HEK293 (cell line): ENCODE data around the gene NHSL2.
"Not testable (repeated sequence)": the region's sequence is repeated elsewhere in the genome, so short reads cannot be mapped to it uniquely, and the experiment has no call there.

Source experiments
- CTCF ChIA-PET: fragments of 350-600 bp; formaldehyde crosslinking; extraction: SDS; loops from one replicate; lab custom pipeline; 2021; ENCODE audit warnings: antibody characterized with exemption; lab: Yijun Ruan, JAX
- POLR2A ChIA-PET: fragments of 300-600 bp; formaldehyde crosslinking; extraction: SDS; loops from one replicate; lab custom pipeline; 2020; ENCODE audit warnings: antibody characterized with exemption, inconsistent platforms; lab: Yijun Ruan, JAX
- H3K27ac ChIP-seq: fragments of 200-500 bp; sonication (Bioruptor generic); 2 replicates; pipeline ENCODE4 v1.5.1; 2014; ENCODE audit warnings: low read depth, low read length, control low read depth, inconsistent platforms; ENCODE audit errors: extremely low read depth
- H3K36me3 ChIP-seq, 2 experiments: fragments of 200-500 bp in 1 of 2; sonication (Bioruptor generic) in 1 of 2; 1 replicate in 1 of 2; 2 replicates in 1 of 2; pipeline ENCODE4 v1.5.1; 2014 to 2017; ENCODE audit warnings: inconsistent platforms in 2 of 2, low read length in 2 of 2; ENCODE audit not compliant: control insufficient read depth in 2 of 2, insufficient read depth in 1 of 2
- H3K4me1 ChIP-seq: fragments of 200-500 bp; sonication (Bioruptor generic); 2 replicates; pipeline ENCODE4 v1.5.1; 2014; ENCODE audit warnings: mild to moderate bottlenecking, low read length, inconsistent platforms; ENCODE audit not compliant: control insufficient read depth, insufficient read depth
- H3K4me3 ChIP-seq: 2 replicates; pipeline ENCODE4 v1.5.1; 2011; ENCODE audit warnings: low read depth, mild to moderate bottlenecking, control low read depth, low read length, moderate library complexity
- H3K9me3 ChIP-seq: fragments of 200-500 bp; sonication (Bioruptor generic); 2 replicates; pipeline ENCODE4 v1.5.1; 2014; ENCODE audit warnings: low read depth, low read length, inconsistent platforms; ENCODE audit not compliant: control insufficient read depth, insufficient read depth
- GLI2 ChIP-seq: fragments of 450-650 bp; formaldehyde crosslinking; IDR thresholded peaks from 2 replicates; pipeline ENCODE4; 2017; ENCODE audit warnings: missing biosample characterization, missing genetic modification characterization, low read depth, borderline replicate concordance
- SP2 ChIP-seq: fragments of 450-650 bp; formaldehyde crosslinking; IDR thresholded peaks from 2 replicates; pipeline ENCODE4 v1.5.1; 2016; ENCODE audit warnings: missing biosample characterization, missing genetic modification characterization
- TRIM28 ChIP-seq: IDR thresholded peaks from 2 replicates; pipeline ENCODE4 v1.6.1; 2011; ENCODE audit warnings: low read length, control low read depth, borderline replicate concordance
- ZBTB21 ChIP-seq: fragments of 450-650 bp; formaldehyde crosslinking; IDR thresholded peaks from 2 replicates; pipeline ENCODE4 v1.5.1; 2017; ENCODE audit warnings: missing biosample characterization, missing genetic modification characterization
- ZEB2 ChIP-seq: fragments of 450-650 bp; formaldehyde crosslinking; IDR thresholded peaks from 2 replicates; pipeline ENCODE4 v1.5.1; 2016; ENCODE audit warnings: missing biosample characterization, missing genetic modification characterization
- ZFP3 ChIP-seq: fragments of 450-650 bp; formaldehyde crosslinking; IDR thresholded peaks from 2 replicates; pipeline ENCODE4 v1.5.1; 2016; ENCODE audit warnings: low read depth, missing biosample characterization, missing genetic modification characterization
- ZNF121 ChIP-seq: fragments of 450-650 bp; formaldehyde crosslinking; IDR thresholded peaks from 2 replicates; pipeline ENCODE4 v1.5.1; 2016; ENCODE audit warnings: missing biosample characterization, missing genetic modification characterization
- ZNF146 ChIP-seq: fragments of 450-650 bp; formaldehyde crosslinking; IDR thresholded peaks from 2 replicates; pipeline ENCODE4 v1.5.1; 2016; ENCODE audit warnings: missing biosample characterization, missing genetic modification characterization
- ZNF324 ChIP-seq: fragments of 450-650 bp; formaldehyde crosslinking; IDR thresholded peaks from 2 replicates; pipeline ENCODE4 v1.5.1; 2016; ENCODE audit warnings: missing biosample characterization, missing genetic modification characterization
- ZNF548 ChIP-seq: fragments of 450-650 bp; formaldehyde crosslinking; IDR thresholded peaks from 2 replicates; pipeline ENCODE4 v1.5.1; 2016; ENCODE audit warnings: missing biosample characterization, missing genetic modification characterization
- ZNF600 ChIP-seq: fragments of 450-650 bp; formaldehyde crosslinking; IDR thresholded peaks from 2 replicates; pipeline ENCODE4 v1.5.1; 2016; ENCODE audit warnings: missing biosample characterization, missing genetic modification characterization
- ZNF707 ChIP-seq: fragments of 450-650 bp; formaldehyde crosslinking; IDR thresholded peaks from 2 replicates; pipeline ENCODE4 v1.5.1; 2016; ENCODE audit warnings: missing biosample characterization, missing genetic modification characterization
- ZXDB ChIP-seq: fragments of 450-650 bp; formaldehyde crosslinking; IDR thresholded peaks from 2 replicates; pipeline ENCODE4 v1.5.1; 2016; ENCODE audit warnings: missing biosample characterization, missing genetic modification characterization
- TF ChIP-seq, protein P1 (sequence below): fragments of 450-650 bp; formaldehyde crosslinking; IDR thresholded peaks from 2 replicates; pipeline ENCODE4 v1.5.1; 2016; ENCODE audit warnings: missing biosample characterization, missing genetic modification characterization
- TF ChIP-seq, protein P2 (sequence below): fragments of 450-650 bp; formaldehyde crosslinking; IDR thresholded peaks from 2 replicates; pipeline ENCODE4 v1.5.1; 2016; ENCODE audit warnings: missing biosample characterization, missing genetic modification characterization
- TF ChIP-seq, protein P3 (sequence below): fragments of 450-650 bp; formaldehyde crosslinking; IDR thresholded peaks from 2 replicates; pipeline ENCODE4 v1.5.1; 2016; ENCODE audit warnings: missing biosample characterization, missing genetic modification characterization
- TF ChIP-seq, protein P4 (sequence below): fragments of 450-650 bp; formaldehyde crosslinking; IDR thresholded peaks from 2 replicates; pipeline ENCODE4 v1.5.1; 2017; ENCODE audit warnings: missing biosample characterization, mild to moderate bottlenecking, missing genetic modification characterization, moderate library complexity

NHSL2 gene

DNA sequence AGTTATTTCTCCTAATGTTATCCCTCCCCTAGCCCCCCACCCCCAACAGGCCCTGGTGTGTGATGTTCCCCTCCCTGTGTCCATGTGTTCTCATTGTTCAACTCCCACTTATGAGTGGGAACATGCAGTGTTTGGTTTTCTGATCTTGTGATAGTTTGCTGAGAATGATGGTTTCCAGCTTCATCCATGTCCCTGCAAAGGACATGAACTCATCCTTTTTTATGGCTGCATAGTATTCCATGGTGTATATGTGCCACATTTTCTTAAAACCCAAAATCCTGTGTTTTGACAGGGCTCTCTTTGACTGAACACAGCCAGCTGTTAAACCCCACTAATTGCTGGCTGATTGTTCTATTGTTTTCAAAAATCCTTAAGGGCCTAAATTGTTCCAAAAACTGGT is 53.5 kb downstream of the NHSL2 start:
- H3K4me1 ChIP-seq, H3K36me3 ChIP-seq, H3K27ac ChIP-seq: not testable (repeated sequence)
- TF ChIP-seq ZNF146 (tag by site-specific recombination): peak; percentile 92
- TF ChIP-seq, protein P1, sequence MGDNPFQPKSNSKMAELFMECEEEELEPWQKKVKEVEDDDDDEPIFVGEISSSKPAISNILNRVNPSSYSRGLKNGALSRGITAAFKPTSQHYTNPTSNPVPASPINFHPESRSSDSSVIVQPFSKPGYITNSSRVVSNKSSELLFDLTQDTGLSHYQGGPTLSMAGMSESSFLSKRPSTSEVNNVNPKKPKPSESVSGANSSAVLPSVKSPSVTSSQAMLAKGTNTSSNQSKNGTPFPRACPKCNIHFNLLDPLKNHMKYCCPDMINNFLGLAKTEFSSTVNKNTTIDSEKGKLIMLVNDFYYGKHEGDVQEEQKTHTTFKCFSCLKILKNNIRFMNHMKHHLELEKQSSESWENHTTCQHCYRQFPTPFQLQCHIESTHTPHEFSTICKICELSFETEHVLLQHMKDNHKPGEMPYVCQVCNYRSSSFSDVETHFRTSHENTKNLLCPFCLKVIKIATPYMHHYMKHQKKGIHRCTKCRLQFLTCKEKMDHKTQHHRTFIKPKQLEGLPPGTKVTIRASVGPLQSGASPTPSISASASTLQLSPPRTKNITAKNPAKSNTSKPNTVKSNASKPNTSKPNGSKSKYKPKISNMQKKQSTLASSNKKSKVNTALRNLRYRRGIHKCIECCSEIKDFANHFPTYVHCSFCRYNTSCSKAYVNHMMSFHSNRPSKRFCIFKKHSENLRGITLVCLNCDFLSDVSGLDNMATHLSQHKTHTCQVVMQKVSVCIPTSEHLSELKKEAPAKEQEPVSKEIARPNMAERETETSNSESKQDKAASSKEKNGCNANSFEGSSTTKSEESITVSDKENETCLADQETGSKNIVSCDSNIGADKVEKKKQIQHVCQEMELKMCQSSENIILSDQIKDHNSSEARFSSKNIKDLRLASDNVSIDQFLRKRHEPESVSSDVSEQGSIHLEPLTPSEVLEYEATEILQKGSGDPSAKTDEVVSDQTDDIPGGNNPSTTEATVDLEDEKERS (tag by site-specific recombination): peak; percentile 78; the same call in 1 of the 2 replicates
- TF ChIP-seq, all 188 proteins: peak for 2; not testable (repeated sequence) for 186
- POLR2A ChIA-PET, H3K9me3 ChIP-seq, CTCF ChIA-PET, H3K4me3 ChIP-seq: not testable (repeated sequence)

DNA sequence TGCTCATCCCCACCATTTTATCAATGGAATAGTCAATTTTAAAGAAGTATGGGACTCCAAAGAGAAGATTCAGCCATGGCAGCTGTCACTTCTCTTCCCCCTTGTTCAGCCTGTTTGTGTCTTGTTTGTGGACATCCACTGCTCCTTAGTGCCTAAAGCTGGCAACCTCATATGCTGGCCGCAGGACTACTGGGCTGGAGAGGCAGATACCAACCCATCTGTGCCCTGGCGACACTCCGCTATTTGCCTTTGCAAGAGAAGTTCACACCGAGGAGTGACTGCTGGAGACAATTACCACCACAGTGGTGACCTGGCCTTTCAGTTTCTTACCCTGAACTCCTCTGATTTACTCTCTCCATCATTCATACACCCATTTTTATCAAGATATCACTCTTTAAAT is 64.3 kb downstream of the NHSL2 start:
- H3K27ac ChIP-seq: no peak overlapping the region
- POLR2A ChIA-PET: no interaction called here
- H3K9me3 ChIP-seq: no peaks in the 10 kb centered on the region; the same call in 1 of the 2 replicates
- H3K4me1 ChIP-seq: no peaks in the 10 kb centered on the region
- CTCF ChIA-PET: interaction anchor here (1.2 to 1.7 kb wide), 2 partner anchors 24 to 29 kb away, joined by 5 to 7 read pairs; no protein-coding TSS in a partner anchor
- no peak overlapping the region for H3K4me3 ChIP-seq
- no peaks in the 10 kb centered on the region for H3K36me3 ChIP-seq
- TF ChIP-seq, protein P2, sequence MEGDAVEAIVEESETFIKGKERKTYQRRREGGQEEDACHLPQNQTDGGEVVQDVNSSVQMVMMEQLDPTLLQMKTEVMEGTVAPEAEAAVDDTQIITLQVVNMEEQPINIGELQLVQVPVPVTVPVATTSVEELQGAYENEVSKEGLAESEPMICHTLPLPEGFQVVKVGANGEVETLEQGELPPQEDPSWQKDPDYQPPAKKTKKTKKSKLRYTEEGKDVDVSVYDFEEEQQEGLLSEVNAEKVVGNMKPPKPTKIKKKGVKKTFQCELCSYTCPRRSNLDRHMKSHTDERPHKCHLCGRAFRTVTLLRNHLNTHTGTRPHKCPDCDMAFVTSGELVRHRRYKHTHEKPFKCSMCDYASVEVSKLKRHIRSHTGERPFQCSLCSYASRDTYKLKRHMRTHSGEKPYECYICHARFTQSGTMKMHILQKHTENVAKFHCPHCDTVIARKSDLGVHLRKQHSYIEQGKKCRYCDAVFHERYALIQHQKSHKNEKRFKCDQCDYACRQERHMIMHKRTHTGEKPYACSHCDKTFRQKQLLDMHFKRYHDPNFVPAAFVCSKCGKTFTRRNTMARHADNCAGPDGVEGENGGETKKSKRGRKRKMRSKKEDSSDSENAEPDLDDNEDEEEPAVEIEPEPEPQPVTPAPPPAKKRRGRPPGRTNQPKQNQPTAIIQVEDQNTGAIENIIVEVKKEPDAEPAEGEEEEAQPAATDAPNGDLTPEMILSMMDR: no peak
- no peak for TF ChIP-seq GLI2
- no peak for TF ChIP-seq ZNF324 (tag by site-specific recombination)
- no peak for TF ChIP-seq TRIM28
- TF ChIP-seq, protein P3, sequence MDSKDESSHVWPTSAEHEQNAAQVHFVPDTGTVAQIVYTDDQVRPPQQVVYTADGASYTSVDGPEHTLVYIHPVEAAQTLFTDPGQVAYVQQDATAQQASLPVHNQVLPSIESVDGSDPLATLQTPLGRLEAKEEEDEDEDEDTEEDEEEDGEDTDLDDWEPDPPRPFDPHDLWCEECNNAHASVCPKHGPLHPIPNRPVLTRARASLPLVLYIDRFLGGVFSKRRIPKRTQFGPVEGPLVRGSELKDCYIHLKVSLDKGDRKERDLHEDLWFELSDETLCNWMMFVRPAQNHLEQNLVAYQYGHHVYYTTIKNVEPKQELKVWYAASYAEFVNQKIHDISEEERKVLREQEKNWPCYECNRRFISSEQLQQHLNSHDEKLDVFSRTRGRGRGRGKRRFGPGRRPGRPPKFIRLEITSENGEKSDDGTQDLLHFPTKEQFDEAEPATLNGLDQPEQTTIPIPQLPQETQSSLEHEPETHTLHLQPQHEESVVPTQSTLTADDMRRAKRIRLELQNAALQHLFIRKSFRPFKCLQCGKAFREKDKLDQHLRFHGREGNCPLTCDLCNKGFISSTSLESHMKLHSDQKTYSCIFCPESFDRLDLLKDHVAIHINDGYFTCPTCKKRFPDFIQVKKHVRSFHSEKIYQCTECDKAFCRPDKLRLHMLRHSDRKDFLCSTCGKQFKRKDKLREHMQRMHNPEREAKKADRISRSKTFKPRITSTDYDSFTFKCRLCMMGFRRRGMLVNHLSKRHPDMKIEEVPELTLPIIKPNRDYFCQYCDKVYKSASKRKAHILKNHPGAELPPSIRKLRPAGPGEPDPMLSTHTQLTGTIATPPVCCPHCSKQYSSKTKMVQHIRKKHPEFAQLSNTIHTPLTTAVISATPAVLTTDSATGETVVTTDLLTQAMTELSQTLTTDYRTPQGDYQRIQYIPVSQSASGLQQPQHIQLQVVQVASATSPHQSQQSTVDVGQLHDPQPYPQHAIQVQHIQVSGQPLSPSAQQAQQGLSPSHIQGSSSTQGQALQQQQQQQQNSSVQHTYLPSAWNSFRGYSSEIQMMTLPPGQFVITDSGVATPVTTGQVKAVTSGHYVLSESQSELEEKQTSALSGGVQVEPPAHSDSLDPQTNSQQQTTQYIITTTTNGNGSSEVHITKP: no peak
- TF ChIP-seq ZBTB21 (tag by site-specific recombination): no peak
- TF ChIP-seq, protein P4, sequence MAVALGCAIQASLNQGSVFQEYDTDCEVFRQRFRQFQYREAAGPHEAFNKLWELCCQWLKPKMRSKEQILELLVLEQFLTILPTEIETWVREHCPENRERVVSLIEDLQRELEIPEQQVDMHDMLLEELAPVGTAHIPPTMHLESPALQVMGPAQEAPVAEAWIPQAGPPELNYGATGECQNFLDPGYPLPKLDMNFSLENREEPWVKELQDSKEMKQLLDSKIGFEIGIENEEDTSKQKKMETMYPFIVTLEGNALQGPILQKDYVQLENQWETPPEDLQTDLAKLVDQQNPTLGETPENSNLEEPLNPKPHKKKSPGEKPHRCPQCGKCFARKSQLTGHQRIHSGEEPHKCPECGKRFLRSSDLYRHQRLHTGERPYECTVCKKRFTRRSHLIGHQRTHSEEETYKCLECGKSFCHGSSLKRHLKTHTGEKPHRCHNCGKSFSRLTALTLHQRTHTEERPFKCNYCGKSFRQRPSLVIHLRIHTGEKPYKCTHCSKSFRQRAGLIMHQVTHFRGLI (tag by site-specific recombination): no peak
- TF ChIP-seq ZNF707 (tag by site-specific recombination): no peak
- TF ChIP-seq SP2 (tag by site-specific recombination): no peak
- TF ChIP-seq ZNF121 (tag by site-specific recombination): no peak
- no peak for TF ChIP-seq ZNF600 (tag by site-specific recombination)
- TF ChIP-seq ZFP3 (tag by site-specific recombination): no peak
- TF ChIP-seq ZEB2: no peak
- no peak for TF ChIP-seq ZNF548 (tag by site-specific recombination)
- no peak for TF ChIP-seq ZXDB
